Measurements from ENCODE around the gene ARID4B.

GRCh38 chr1:235320521-235321179 is 7.3 kb downstream of the ARID4B start:
- TF ChIP-seq, protein P1, sequence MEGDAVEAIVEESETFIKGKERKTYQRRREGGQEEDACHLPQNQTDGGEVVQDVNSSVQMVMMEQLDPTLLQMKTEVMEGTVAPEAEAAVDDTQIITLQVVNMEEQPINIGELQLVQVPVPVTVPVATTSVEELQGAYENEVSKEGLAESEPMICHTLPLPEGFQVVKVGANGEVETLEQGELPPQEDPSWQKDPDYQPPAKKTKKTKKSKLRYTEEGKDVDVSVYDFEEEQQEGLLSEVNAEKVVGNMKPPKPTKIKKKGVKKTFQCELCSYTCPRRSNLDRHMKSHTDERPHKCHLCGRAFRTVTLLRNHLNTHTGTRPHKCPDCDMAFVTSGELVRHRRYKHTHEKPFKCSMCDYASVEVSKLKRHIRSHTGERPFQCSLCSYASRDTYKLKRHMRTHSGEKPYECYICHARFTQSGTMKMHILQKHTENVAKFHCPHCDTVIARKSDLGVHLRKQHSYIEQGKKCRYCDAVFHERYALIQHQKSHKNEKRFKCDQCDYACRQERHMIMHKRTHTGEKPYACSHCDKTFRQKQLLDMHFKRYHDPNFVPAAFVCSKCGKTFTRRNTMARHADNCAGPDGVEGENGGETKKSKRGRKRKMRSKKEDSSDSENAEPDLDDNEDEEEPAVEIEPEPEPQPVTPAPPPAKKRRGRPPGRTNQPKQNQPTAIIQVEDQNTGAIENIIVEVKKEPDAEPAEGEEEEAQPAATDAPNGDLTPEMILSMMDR (IDR thresholded peaks at IDR 0.05) = no peak
- TF ChIP-seq, protein P2, sequence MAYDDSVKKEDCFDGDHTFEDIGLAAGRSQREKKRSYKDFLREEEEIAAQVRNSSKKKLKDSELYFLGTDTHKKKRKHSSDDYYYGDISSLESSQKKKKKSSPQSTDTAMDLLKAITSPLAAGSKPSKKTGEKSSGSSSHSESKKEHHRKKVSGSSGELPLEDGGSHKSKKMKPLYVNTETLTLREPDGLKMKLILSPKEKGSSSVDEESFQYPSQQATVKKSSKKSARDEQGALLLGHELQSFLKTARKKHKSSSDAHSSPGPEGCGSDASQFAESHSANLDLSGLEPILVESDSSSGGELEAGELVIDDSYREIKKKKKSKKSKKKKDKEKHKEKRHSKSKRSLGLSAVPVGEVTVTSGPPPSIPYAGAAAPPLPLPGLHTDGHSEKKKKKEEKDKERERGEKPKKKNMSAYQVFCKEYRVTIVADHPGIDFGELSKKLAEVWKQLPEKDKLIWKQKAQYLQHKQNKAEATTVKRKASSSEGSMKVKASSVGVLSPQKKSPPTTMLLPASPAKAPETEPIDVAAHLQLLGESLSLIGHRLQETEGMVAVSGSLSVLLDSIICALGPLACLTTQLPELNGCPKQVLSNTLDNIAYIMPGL (CRISPR knock-in tag; IDR thresholded peaks at IDR 0.05; ENCODE audit: borderline replicate concordance) = no peak
- TF ChIP-seq JUNB (IDR thresholded peaks at IDR 0.05) (no peak), MAX (IDR thresholded peaks at IDR 0.05) (no peak), POLR2A (IDR thresholded peaks at IDR 0.05; ENCODE audit: low read length) (no peak), FOXS1 (CRISPR knock-in tag; IDR thresholded peaks at IDR 0.05) (no peak), CBX2 (IDR thresholded peaks at IDR 0.05; ENCODE audit: borderline replicate concordance, low read depth) (no peak), BHLHE40 (IDR thresholded peaks at IDR 0.05; ENCODE audit: low read depth, low read length) (no peak), MAZ (IDR thresholded peaks at IDR 0.05; ENCODE audit: borderline replicate concordance, low read depth, low read length) (no peak)
